GM19023 (cell line): ENCODE results near the gene TMEM9B.
A peak's percentile ranks its signal among the peaks of the same experiment; 100 is the strongest.
"Not testable (repeated sequence)": the region's sequence is repeated elsewhere in the genome, so short reads cannot be mapped to it uniquely, and the experiment has no call there.

Experiments used
- ATAC-seq: cut with Tn5 transposase; IDR thresholded peaks from one replicate; pipeline ENCODE4 v1.9.1; 2021; ENCODE audit warnings: mild to moderate bottlenecking, moderate library complexity; ENCODE audit not compliant: unreplicated experiment

Gene TMEM9B

GRCh38 chr11:8964324-8965320 lies at the start of gene TMEM9B:
TSS of gene TMEM9B (minus strand) at chr11:8964442. CDS start at chr11:8964313, 129 bp downstream.
- peak; percentile 80 for ATAC-seq

GRCh38 chr11:9013373-9013772 lies 49.1 kb upstream of the TMEM9B start:
- no peak for ATAC-seq

DNA sequence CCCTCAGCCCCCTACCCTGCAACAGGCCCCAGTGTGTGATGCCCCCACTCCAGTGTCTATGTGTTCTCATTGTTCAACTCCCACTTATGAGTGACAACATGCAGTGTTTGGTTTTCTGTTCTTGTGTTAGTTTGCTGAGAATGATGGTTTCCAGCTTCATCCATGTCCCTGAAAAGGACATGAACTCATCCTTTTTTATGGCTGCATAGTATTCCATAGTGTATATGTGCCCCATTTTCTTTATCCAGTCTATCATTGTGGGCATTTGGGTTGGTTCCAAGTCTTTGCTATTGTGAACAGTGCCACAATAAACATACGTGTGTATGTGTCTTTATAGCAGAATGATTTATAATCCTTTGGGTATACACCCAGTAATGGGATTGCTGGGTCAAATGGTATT lies 45.3 kb upstream of the TMEM9B start:
- ATAC-seq, result not testable (repeated sequence)

DNA sequence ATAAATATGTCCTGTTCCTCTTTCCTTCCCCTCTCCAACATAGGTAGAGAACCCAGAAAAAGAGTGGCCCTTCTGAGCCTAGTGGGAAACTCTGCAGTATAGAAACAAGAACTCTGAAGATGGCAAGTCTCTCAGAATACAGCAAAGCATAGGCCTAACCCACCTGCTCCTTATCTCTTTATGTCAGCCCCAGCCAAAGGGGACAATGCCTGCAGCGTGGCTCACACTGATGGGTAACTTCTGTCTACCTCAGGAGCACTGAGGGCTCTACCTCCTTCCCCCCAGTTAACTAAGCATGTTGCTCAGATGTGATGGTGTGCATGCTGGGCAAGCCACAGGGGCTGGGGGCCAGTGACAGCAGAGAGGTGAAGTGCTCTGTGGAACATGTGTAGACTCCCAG lies 44.4 kb upstream of the TMEM9B start:
- no peak for ATAC-seq

GRCh38 chr11:9008011-9008550 lies 43.8 kb upstream of the TMEM9B start:
- no peak for ATAC-seq

- ATAC-seq, result no peak
These were observed 40.8 kb upstream of the TMEM9B start for GRCh38 chr11:9005087-9005486.

- no peak for ATAC-seq
These were observed 40.1 kb upstream of the TMEM9B start for GRCh38 chr11:9004183-9004926.

DNA sequence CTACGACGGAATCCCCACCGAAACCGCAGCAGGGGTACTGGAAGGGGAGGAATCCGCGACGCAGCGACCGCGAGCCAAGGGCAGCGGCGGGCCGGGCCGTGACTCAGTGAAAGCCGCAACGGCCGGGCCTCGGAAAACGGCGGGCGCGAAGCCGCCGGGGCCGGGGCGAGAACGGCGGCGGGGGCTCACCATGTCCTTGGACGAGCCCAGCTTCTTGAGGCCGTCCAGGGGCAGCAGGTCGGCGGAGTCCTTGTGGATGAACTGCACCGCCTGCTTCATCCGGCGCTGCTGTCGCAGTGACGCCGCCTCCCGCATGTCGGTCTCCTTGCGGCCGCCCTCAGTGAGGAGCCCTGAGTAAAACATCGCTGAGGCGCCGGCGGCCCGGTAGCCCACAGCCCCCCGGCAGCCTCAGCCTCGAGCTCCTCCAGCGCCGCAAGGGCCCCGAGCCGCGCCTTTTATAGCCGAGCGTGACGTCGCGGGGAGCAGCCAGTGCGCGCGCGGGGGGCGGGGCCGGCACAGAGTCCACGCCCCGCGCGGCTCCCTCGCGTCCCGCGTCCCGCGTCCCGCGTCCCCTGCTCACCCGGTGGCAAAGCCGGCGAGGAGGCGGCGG lies 39.4 kb upstream of the TMEM9B start, which contains the start of gene NRIP3:
Gene NRIP3, minus strand, starts transcription at position 429 of the 610 bp plus-strand sequence. Its CDS starts 66 bp downstream, at position 363.
- ATAC-seq, result no peak

DNA sequence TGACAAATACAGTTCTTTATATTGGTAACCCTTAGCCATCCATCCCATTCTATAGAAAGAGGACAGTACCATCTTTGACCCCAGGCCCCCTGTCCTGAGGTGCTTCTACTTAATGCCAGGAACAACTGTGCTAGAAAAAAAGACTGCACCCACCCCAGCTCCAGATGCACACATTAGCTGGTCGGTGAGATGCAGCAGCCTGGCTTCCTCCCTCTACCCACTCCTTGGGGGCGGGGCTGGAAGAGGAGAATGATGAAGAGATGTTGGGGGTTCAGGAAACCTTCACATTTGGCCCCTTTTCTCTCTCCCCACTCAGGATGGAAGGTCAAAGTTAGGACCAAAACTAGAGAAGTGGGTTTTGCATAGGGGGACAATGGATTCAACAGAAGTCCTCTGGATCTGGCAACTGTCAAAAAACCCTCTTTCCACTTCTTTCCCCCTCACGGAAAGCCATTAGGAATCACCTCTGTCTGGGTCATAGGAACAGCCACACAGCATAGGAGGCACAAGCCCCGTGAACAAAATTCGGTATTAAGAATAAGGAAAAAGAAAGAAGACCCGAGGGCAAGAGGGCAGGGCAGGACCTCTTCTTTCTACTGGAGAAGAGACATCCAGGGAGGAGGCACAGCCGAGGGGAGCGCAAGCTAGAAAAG lies 38.8 kb upstream of the TMEM9B start:
- no peak for ATAC-seq

DNA sequence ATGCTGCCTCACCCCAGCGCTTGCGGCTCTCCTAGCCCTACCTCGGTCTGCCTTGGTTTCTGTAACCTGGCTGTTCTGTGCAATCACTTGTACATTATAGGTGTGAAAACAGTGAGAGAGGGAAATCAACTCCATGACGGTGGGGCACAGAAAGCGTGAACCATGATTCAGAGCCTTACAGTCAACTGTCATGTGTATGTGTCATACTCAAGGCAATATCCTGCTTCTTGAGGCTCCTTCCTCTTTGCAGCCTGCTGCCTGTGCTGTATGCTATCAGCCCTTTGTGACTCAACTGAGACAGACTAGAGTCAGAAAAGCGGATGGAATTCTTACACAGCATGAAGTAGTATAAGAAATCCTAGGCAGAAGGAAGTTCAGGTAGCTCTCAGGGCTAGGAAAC lies 37.5 kb upstream of the TMEM9B start:
- no peak for ATAC-seq

GRCh38 chr11:8998017-8998416 lies 33.8 kb upstream of the TMEM9B start:
- ATAC-seq, result no peak

- no peak for ATAC-seq
These were observed 33.2 kb upstream of the TMEM9B start for GRCh38 chr11:8997451-8997850.

DNA sequence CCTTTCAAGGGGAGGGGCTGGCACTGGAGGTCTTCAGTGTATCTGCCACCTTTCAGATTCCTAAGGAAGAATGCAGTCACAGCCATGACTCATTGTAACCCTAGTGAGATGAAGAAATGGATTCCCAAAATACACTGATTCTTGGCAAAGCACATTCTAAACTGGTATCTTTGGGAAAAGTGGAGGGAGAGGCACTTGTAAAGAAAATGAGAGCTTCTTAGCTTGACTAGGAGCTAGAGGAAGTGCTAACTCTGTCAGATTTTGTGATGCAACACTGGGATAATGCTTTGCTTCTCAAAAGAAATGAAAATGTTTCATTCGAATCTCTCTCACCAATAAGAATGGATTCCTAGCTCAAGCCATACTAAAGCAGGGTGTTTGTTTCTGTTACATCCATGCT lies 25.2 kb upstream of the TMEM9B start:
- ATAC-seq, result no peak

GRCh38 chr11:8988329-8989234 lies 24.3 kb upstream of the TMEM9B start:
- no peak for ATAC-seq

- no peak for ATAC-seq
These were observed 23.2 kb upstream of the TMEM9B start for GRCh38 chr11:8987446-8987845.

- ATAC-seq, result not testable (repeated sequence)
These were observed 22.5 kb upstream of the TMEM9B start for GRCh38 chr11:8986772-8987171.

DNA sequence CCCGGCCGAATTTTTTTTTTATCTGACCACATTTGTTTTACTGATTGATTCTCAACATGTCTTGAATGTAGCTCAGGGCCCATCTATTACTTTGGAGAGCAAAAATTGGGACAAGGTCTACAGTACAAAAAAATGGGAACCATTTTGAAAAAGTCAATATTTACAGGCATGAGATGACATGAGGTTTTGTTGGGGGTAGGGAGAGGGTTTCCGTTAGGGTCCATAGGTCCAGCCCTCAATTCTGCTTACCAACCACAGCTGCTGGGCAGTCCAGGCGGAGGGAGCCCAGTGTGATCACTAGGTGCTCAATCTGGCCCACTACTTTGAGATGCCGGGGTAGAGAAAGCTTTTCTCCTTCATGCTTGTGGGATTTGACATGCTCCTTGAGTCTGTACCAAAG lies 21.2 kb upstream of the TMEM9B start:
- no peak for ATAC-seq

DNA sequence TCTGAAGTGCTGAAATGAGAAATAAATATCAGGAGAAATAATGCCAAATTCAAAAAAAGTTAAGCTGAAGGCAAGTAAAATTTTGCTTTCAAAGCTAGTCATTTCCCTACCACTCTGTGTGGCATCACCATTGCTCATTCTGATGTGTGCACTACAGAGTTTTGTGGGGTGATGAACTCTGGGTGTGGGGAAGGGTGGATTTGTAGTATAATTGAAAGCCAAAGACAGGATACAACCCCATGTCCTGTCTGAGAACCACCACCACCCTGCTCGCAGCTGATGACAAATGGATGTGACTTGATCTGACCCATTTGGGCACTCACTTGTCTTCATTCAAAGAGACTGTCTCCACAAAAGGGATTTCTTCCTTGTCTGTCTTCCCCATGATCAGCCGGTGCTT lies 19.3 kb upstream of the TMEM9B start:
- ATAC-seq, result no peak

GRCh38 chr11:8980485-8980884 lies 16.2 kb upstream of the TMEM9B start:
- no peak for ATAC-seq
